DMS114 treated with DMSO at 0.1 percent for 48 hours (cell line): ENCODE data around the gene NBAS.
"Not testable (repeated sequence)": the region's sequence is repeated elsewhere in the genome, so short reads cannot be mapped to it uniquely, and the experiment has no call there.

ENCODE experiments used
- DNase-seq: peaks from one replicate; lab custom pipeline; 2025; ENCODE audit not compliant: unreplicated experiment; lab: John Stamatoyannopoulos, UW

The NBAS gene

GRCh38 chr2:15273452-15273851 lies 287.7 kb downstream of the NBAS start:
- DNase-seq: no peak

- DNase-seq: no peak
Observed at GRCh38 chr2:15272942-15273341, 288.2 kb downstream of the NBAS start.

- no peak for DNase-seq
Observed at GRCh38 chr2:15271941-15272542, 289.1 kb downstream of the NBAS start.

- DNase-seq: no peak
Observed at GRCh38 chr2:15271276-15271675, 289.9 kb downstream of the NBAS start.

GRCh38 chr2:15269043-15269442 lies 292.1 kb downstream of the NBAS start:
- DNase-seq: no peak

GRCh38 chr2:15265889-15266288 lies 295.2 kb downstream of the NBAS start:
- DNase-seq: no peak

- DNase-seq: no peak
Observed at GRCh38 chr2:15263976-15264685, 297.0 kb downstream of the NBAS start.

- no peak for DNase-seq
Observed at GRCh38 chr2:15262792-15263191, 298.3 kb downstream of the NBAS start.

GRCh38 chr2:15260835-15261234 lies 300.3 kb downstream of the NBAS start:
- no peak for DNase-seq

GRCh38 chr2:15260196-15260595 lies 300.9 kb downstream of the NBAS start:
- DNase-seq: no peak

- DNase-seq: no peak
Observed at GRCh38 chr2:15259356-15259756, 301.8 kb downstream of the NBAS start.

GRCh38 chr2:15258385-15258784 lies 302.7 kb downstream of the NBAS start:
- not testable (repeated sequence) for DNase-seq

GRCh38 chr2:15253835-15254286 lies 307.3 kb downstream of the NBAS start:
- DNase-seq: no peak

- no peak for DNase-seq
Observed at GRCh38 chr2:15253247-15253646, 307.9 kb downstream of the NBAS start.

- no peak for DNase-seq
Observed at GRCh38 chr2:15251753-15252152, 309.4 kb downstream of the NBAS start.

GRCh38 chr2:15250946-15251345 lies 310.2 kb downstream of the NBAS start:
- not testable (repeated sequence) for DNase-seq

GRCh38 chr2:15246870-15247269 lies 314.3 kb downstream of the NBAS start:
- no peak for DNase-seq

GRCh38 chr2:15243762-15244161 lies 317.4 kb downstream of the NBAS start:
- DNase-seq: no peak

- DNase-seq: no peak
Observed at GRCh38 chr2:15242936-15243461, 318.1 kb downstream of the NBAS start.

GRCh38 chr2:15241929-15242328 lies 319.2 kb downstream of the NBAS start:
- no peak for DNase-seq

GRCh38 chr2:15241201-15241600 lies 319.9 kb downstream of the NBAS start:
- DNase-seq: no peak

GRCh38 chr2:15238028-15238427 lies 323.1 kb downstream of the NBAS start:
- no peak for DNase-seq
